HG02571 (cell line): ENCODE data around the gene MGAT4C.
"Not testable (repeated sequence)": the region's sequence is repeated elsewhere in the genome, so short reads cannot be mapped to it uniquely, and the experiment has no call there.

Experiments used
- ATAC-seq: cut with Tn5 transposase; IDR thresholded peaks from one replicate; pipeline ENCODE4 v1.9.1; 2021; ENCODE audit warnings: mild to moderate bottlenecking, moderate library complexity; ENCODE audit not compliant: unreplicated experiment

Gene MGAT4C

DNA sequence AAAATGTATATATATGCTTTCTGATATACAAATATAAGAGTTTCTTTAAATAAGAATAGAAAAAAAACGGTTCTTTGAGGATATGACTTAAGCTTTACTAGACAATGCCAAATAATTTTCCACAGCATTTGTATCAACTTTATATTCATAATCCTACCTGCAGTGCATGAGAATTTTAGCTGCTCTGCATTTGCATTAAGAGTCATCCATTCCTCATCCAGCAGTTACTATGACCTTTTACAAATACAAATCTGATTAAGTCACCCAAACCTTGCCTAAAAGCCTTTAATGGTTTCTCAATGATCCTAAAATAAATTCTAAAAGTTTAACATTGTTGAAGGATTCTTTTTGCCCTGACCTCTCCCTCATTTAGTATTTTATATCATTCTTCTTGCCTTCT is 116.5 kb downstream of the MGAT4C start:
- no peak for ATAC-seq

DNA sequence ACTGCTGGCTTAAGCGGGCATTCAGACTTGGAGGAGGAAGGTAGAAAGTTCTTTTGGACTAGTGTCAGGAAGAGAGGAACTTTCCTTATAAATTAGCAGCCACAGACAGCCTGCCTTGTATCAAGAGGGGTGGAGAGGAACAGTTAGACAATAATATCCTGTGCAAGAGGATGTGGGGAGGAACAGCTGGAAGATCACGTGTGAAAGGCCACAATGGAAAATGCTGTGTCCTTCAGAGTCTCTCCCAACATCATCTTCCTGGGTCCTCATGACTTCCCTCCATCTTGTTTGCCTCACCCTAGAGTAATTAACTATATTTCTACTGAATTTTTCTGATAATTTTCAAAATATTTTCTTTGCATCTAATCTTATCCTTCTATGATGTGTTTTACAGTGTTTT is 117.4 kb downstream of the MGAT4C start:
- no peak for ATAC-seq

DNA sequence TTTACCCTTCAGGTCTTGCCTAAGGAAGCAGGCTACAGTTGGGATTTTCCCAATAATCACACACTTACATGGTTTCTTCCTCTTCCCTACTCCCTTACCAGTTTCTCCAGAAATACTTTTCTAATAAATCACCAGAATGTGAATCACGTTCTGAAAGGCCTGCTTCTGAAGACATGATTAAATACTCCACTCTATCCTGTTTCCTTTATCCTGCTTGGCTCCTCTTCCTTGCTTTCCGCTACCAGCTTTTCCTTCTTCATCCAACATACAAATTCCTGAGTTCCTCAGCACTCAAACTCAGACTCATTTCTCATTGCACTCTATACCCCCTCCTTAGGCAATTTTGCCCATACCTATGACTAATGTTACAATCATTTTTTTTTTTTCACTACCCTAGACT is 118.3 kb downstream of the MGAT4C start:
- no peak for ATAC-seq

DNA sequence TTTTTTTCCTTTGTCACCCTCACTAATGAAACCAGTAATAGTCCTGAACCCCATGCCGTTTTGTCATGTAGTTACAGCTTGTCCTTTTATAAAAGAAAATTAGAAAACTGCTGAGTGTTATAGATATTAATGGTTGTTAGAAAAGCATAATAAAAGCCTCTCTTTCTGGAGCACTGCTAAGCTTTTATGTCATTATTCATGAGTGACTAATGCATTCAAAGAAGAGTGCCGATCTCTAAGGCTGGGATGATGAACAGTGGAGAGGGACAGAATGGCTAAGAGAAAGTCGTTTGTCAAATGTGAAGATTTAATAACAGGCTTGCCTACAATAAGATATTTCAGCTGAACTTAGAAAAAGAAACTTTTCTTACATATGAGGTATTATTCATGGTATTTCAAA is 121.6 kb downstream of the MGAT4C start:
- ATAC-seq = no peak

DNA sequence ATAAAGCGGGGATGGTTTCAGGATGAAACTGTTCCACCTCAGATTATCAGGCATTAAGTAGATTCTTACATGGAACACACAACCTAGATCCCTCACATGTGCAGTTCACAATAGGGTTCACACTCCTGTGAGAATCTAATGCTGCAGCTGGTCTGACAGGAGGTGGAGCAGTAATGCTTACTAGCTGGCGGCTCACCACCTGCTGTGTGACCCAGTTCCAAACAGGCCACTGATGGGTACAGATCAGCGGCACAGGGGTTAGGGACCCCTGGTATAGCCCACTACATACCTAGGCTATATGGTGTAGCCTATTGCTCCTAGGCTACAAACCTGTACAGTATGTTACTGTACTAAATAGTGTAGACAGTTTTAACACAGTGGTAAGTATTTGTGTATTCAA is 129.3 kb downstream of the MGAT4C start:
- ATAC-seq = not testable (repeated sequence)

DNA sequence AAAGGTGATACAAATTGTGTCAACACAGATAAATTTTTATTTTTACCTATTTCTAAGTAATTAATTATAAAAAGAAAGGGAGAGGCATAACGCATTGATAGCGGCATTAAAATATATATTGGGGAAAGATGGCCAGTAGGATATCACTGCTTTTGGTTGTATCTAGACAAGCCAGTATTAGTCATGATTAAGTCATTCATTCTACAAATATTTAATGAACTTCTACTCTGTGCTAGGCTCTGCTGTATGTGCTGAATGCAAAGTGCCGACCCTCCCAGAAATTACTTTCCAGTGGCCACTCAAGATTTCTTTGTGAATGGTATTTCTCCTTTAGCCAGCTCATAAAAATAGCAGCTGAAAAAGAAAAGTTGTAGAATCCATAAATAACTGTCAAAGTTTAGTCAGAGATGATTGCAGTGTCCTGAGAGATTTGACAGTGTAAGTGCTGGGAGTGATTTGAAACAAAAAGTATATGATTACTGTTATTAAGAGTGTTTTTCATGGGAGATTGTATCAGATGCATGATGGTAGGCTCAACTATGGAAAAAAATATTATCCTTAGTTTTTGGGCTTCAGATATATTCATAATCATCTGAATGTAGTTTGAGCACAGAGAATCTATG is 133.2 kb downstream of the MGAT4C start:
- ATAC-seq = no peak

DNA sequence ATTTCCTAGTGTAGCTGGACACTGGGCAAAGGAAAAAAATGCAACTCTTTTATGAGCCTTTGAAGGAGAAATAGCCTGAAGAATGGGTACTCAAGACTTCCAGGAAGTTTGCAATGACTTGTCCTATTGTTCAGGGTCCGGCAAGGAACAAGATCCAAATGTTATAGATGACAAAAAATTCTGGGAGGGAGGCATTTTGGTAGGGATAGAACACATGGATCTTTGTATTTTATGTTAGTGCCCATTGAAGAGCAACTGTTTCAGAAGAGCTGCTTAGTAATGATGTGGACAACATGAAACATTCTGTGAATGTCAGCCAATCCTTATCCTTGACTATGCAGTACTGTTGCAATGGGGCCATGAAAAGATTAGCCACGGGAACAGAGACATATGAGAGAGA is 138.0 kb downstream of the MGAT4C start:
- no peak for ATAC-seq

GRCh38 chr12:86117711-86118110 is 138.5 kb downstream of the MGAT4C start:
- ATAC-seq = no peak

GRCh38 chr12:86104087-86104486 is 152.1 kb downstream of the MGAT4C start:
- no peak for ATAC-seq

- ATAC-seq = no peak
Measured at GRCh38 chr12:86097161-86097560, 159.0 kb downstream of the MGAT4C start.

GRCh38 chr12:86091681-86092080 is 164.5 kb downstream of the MGAT4C start:
- ATAC-seq = no peak

DNA sequence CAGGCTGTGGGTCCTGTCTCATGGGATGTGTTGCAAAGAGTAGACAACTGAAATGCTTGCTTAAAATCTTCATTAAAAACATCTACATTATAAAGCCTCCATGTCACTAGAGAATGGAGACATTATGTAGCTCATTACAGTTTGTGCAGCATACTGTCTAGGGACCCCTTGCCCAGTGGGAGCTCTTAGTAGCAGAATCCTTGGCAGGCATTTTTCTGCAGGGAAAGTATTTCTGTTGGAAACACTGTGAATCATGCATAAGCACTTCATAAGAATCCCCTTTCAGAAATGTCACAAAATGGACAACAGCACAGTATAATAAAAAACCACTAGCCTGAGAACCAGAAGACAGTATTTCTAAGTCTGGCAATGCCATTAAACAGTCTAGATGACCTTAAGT is 174.3 kb downstream of the MGAT4C start:
- no peak for ATAC-seq

DNA sequence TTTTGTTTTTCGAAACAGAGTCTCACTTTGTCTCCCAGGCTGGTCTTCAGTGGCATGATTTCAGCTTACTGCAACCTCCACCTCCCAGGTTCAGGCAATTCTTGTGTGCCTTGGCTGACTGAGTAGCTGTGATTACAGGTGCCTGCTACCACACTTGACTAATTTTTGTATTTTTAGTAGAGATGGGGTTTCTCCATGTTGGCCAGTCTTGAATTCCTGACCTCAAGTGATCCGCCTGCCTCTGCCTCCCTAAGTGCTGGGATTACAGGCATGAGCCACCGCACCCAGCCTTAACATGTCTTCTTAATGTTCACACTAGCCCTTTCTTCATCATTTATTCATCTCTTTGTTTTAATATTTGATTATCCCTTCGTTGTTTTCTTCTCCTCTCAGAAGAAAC is 197.1 kb downstream of the MGAT4C start:
- ATAC-seq = not testable (repeated sequence)

GRCh38 chr12:86057092-86057845 is 198.9 kb downstream of the MGAT4C start:
- ATAC-seq = no peak

DNA sequence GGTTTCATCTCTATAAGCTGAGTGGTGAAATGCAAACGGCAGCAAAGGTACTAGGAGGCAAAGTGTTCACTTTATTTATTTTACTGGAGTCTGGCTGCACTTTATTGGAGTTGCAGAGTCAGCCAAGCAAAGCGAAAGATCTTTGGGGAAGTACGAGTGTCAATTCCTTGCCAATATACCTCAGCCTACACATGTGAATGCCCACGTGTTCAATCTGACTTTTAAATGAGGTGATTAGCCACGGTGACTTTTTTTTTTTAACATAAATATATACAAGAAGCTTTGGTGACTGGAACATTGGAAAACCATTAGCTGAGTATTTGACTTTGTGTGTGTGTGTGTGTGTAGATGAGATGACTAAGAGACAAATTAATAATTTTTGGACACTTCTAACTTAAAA is 203.3 kb downstream of the MGAT4C start:
- no peak for ATAC-seq

DNA sequence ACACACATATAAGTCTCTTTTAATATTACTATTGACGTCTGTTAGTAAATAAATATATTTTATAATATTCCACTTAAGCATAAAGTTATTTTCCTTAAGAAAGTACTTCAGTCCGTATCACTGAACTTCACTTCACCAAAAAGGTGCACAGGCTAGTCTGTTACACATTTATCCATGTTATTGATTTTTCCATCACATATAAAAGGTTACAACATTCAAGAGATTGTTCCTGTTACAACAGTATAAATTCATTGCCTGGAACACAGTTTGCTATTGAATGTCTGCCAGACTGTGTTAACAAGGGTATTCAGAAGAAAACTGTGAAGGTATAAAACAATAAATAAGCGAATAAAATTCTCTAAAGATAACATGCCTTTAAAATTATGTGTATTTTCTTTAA is 206.2 kb downstream of the MGAT4C start:
- no peak for ATAC-seq

DNA sequence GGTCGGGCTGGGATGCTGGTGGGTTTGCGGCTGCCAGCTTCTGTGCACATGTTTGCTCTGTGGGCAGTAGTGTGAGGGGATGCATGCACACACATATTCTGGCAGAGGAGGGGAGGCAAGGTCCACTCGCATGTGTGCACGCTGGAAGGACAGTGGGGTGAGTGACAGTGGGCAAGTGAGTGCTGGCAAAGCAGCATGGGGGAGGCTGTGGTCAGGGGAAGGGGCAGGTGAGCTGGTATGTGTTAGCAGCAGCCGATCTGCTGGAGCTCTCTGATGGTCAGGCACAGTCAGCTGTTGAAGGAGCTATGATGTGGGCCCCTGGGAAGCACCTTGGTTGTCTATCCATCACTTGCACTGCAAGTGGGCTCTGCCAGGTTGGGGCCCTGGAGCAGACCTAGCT is 211.8 kb downstream of the MGAT4C start:
- no peak for ATAC-seq

DNA sequence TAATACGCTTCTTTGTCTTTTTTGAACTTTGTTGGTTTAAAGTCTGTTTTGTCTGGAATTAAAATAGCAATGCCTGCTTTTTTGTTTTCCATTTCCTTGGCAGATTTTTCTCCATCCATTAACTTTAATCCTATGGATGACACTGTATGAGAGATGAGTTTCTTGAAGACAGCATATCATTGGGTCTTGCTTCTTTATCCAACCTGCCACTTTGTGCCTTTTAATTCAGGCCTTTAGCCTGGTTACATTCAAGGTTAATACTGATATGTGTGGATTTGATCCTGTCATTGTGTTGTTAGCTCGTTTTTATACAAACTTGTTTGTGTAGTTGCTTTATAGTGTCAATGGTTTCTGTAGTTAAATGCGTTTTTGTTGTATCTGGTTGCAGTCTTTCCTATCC is 214.1 kb downstream of the MGAT4C start:
- ATAC-seq = no peak

- no peak for ATAC-seq
Measured at GRCh38 chr12:86018361-86018760, 237.8 kb downstream of the MGAT4C start.

- ATAC-seq = no peak
Measured at GRCh38 chr12:86015026-86015425, 241.2 kb downstream of the MGAT4C start.

- no peak for ATAC-seq
Measured at GRCh38 chr12:86006727-86007126, 249.5 kb downstream of the MGAT4C start.

- ATAC-seq = no peak
Measured at GRCh38 chr12:85998074-85998473, 258.1 kb downstream of the MGAT4C start.

DNA sequence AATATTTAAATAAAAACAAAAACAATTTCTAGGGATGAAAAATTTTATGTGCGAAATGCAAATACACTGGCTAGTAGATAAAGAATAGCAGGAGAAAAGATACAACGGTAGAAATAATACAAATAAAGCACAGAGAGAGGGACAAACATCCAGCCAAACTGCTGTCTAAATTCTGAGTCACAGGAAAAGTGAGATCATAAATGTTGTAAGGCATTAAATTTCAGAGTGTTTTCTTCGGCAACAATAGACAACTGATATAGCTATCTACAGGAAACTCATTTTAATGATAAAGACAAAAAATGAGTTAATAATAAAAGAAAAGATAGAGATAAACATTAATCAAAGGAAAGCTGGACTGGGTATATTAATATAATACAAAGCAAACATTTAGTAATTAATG is 259.9 kb downstream of the MGAT4C start:
- no peak for ATAC-seq
